ENCODE results near the gene ABCE1. TPM values are rescaled to one million over a fixed set of nuclear protein-coding genes. Genes with fewer than 3 reads are reported as not detected.

Gene ABCE1
- total RNA-seq, 6 experiments from 2014 or later: 14.4 to 57.7 (median 28.9) TPM

DNA sequence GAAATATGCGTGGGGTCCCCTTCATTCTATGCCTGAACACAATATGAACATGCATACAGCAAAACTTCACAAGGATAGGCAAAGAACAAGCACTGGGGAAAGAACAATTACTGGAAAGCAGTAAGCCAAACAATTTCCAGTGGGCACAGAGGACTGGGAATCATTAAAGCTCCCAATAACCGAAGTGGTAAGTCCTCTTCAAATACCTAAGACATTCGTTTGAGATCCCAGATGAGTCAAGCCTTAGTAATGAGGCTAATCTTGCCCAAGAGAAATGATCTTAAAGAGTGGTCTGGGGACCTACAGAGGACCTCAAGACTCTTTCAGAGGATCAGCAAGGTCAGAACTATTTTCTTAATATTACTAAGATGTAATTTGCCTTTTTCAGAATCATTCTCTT, 28.8 kb upstream of the ABCE1 start:
- DNase-seq (no peak), ATAC-seq (no peak)
- TF ChIP-seq POLR2A (IDR thresholded peaks at IDR 0.05): no peak
- TF ChIP-seq, protein P1, sequence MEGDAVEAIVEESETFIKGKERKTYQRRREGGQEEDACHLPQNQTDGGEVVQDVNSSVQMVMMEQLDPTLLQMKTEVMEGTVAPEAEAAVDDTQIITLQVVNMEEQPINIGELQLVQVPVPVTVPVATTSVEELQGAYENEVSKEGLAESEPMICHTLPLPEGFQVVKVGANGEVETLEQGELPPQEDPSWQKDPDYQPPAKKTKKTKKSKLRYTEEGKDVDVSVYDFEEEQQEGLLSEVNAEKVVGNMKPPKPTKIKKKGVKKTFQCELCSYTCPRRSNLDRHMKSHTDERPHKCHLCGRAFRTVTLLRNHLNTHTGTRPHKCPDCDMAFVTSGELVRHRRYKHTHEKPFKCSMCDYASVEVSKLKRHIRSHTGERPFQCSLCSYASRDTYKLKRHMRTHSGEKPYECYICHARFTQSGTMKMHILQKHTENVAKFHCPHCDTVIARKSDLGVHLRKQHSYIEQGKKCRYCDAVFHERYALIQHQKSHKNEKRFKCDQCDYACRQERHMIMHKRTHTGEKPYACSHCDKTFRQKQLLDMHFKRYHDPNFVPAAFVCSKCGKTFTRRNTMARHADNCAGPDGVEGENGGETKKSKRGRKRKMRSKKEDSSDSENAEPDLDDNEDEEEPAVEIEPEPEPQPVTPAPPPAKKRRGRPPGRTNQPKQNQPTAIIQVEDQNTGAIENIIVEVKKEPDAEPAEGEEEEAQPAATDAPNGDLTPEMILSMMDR (IDR thresholded peaks at IDR 0.05): no peak
- no peaks in the 10 kb centered on the region for H3K9me3 ChIP-seq
- intact Hi-C loops (cut with DNase I): loop anchor here in 1 of 2 donors (10.0 kb wide), 1 partner anchor 895 kb away; no protein-coding TSS in a partner anchor
- peaks cover 0 to 6% (median 0%) of the 10 kb centered on the region in 4 donors for H3K4me1 ChIP-seq
- no peaks in the 10 kb centered on the region for H3K27me3 ChIP-seq
- WGBS (ENCODE audit: insufficient coverage, low coverage, low lambda C conversion rate, missing lambda C conversion rate): 100% methylated on average over 1 of the region's 3 CpGs
- H3K27ac ChIP-seq: no peak overlapping the region
- H3K4me3 ChIP-seq: no peak overlapping the region
- no peaks in the 10 kb centered on the region for H3K36me3 ChIP-seq

DNA sequence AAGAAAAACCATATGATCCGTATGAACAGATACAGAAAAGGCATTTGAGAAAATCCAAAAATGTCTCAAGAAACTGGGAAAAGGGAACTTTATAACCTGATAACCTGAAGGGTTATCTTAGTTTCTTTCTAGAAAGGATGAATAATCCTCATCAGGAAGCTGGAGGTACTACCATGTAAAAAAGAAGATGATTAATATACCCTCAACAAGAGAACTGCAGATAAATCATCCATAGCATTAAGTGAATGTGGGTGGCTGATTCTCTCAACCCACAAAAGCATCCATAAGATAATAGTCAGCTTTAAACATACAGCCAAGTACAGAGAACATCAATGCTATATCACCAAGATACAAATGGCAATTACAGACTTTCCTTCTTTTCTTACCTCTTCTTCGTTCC, 26.6 kb upstream of the ABCE1 start:
- no peak for TF ChIP-seq POLR2A (IDR thresholded peaks at IDR 0.05)
- TF ChIP-seq, protein P1 (IDR thresholded peaks at IDR 0.05): no peak
- WGBS (ENCODE audit: insufficient coverage, low coverage, low lambda C conversion rate, missing lambda C conversion rate): 92% methylated on average over 2 of the region's 2 CpGs
- Histone ChIP-seq H3K27me3 (no peaks in the 10 kb centered on the region), H3K9me3 (no peaks in the 10 kb centered on the region), H3K4me1 (peaks cover 0 to under 1% (median 0%) of the 10 kb centered on the region in 4 donors), H3K27ac (no peak overlapping the region), H3K36me3 (no peaks in the 10 kb centered on the region), H3K4me3 (no peak overlapping the region)
- DNase-seq: no peak
- ATAC-seq: no peak
- intact Hi-C loops (cut with DNase I): no loop called here

DNA sequence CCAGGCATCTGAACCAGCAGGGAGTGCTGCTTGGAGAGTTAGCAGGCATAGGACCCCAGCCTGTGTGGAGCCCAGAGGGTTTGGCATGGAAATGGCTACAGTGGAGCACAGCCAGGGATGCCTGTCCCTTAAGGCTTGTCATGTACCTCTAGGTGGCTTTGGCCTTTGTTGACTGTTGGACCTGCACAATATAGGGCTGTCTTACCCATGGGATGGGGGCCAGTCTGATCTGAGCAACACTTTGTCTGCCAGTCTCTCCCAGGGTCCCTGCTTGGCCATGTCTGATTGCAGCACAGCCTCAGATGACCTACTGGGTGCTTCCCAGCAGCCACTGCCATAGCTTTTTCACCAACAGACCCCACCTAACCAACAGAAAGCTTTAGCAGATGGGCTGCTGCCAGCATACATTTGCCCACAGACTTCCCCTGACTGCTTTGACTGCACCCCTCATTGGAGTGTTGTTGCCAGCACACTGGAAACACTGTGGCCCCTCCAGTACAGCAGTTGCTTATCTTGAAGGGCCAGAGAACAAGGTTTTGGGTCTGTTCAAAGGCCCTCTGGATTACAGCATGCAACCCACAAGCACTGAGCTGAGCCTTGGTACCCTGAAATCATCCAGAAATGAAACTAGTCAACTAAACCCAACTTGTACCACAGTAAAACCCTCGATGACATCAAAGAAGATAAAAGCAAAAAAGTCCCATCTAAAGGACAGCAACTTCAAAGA, 22.2 kb upstream of the ABCE1 start:
- H3K4me1 ChIP-seq: no peaks in the 10 kb centered on the region
- no peak overlapping the region for H3K27ac ChIP-seq
- no peak for ATAC-seq
- intact Hi-C loops (cut with DNase I): no loop called here
- no peaks in the 10 kb centered on the region for H3K27me3 ChIP-seq
- no peak for DNase-seq
- TF ChIP-seq, protein P1 (IDR thresholded peaks at IDR 0.05): no peak
- no peak for TF ChIP-seq POLR2A (IDR thresholded peaks at IDR 0.05)
- H3K9me3 ChIP-seq: no peaks in the 10 kb centered on the region
- H3K36me3 ChIP-seq: no peaks in the 10 kb centered on the region
- WGBS (ENCODE audit: insufficient coverage, low coverage, low lambda C conversion rate, missing lambda C conversion rate): 57% methylated on average over 1 of the region's 1 CpG
- no peak overlapping the region for H3K4me3 ChIP-seq

DNA sequence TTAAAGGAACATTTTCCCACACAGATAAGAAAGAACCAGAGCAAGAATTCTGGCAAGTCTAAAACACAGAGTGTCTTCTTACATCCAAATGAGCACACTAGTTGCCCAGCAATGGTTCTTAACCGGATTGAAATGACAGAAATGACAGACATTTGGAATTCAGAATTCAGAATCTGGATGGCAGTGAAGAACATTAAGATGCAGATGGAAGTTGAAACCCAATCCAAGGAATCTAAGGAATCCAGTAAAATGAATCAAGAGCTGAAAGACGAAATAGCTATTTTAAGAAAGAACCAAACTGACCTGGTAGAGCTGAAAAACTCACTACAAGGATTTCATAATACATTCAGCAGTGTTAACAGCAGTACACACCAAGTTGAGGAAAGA, 21.6 kb upstream of the ABCE1 start:
- Histone ChIP-seq H3K27me3 (no peaks in the 10 kb centered on the region), H3K27ac (no peak overlapping the region), H3K4me1 (no peaks in the 10 kb centered on the region), H3K4me3 (no peak overlapping the region), H3K9me3 (no peaks in the 10 kb centered on the region), H3K36me3 (peaks cover 0 to under 1% (median 0%) of the 10 kb centered on the region in 4 donors)
- intact Hi-C loops (cut with DNase I): no loop called here
- DNase-seq (no peak), ATAC-seq (no peak)
- TF ChIP-seq POLR2A (IDR thresholded peaks at IDR 0.05): no peak
- TF ChIP-seq, protein P1 (IDR thresholded peaks at IDR 0.05): no peak
- WGBS (ENCODE audit: insufficient coverage, low coverage, low lambda C conversion rate, missing lambda C conversion rate): 93% methylated on average over 2 of the region's 2 CpGs

Data from right lobe of liver (tissue), 6 donors.